GM19463 (cell line): Measurements from ENCODE around the gene SDCCAG8.

Experiments
- ATAC-seq: cut with Tn5 transposase; IDR thresholded peaks from one replicate; pipeline ENCODE4 v1.9.1; 2021; ENCODE audit warnings: mild to moderate bottlenecking, moderate library complexity; ENCODE audit not compliant: unreplicated experiment

Gene SDCCAG8

GRCh38 chr1:243477731-243478290, 222.0 kb downstream of the SDCCAG8 start:
- ATAC-seq, result no peak

- no peak for ATAC-seq
Measured at GRCh38 chr1:243481101-243481500, 225.3 kb downstream of the SDCCAG8 start.

- peak; percentile 30 for ATAC-seq
Measured at GRCh38 chr1:243482141-243483022, 226.5 kb downstream of the SDCCAG8 start.

GRCh38 chr1:243483071-243483771, 227.4 kb downstream of the SDCCAG8 start:
- peak; percentile 40 for ATAC-seq

- ATAC-seq, result no peak
Measured at GRCh38 chr1:243483952-243484351, 228.1 kb downstream of the SDCCAG8 start.

GRCh38 chr1:243487036-243487648, 231.3 kb downstream of the SDCCAG8 start:
- ATAC-seq, result no peak

- ATAC-seq, result no peak
Measured at GRCh38 chr1:243487649-243488227, 231.9 kb downstream of the SDCCAG8 start.

- ATAC-seq, result no peak
Measured at GRCh38 chr1:243488459-243489157, 232.8 kb downstream of the SDCCAG8 start.

GRCh38 chr1:243489158-243489527, 233.3 kb downstream of the SDCCAG8 start:
- no peak for ATAC-seq

- ATAC-seq, result no peak
Measured at GRCh38 chr1:243489681-243490546, 234.1 kb downstream of the SDCCAG8 start.

GRCh38 chr1:243490748-243491686, 235.2 kb downstream of the SDCCAG8 start:
- ATAC-seq, result no peak

GRCh38 chr1:243493156-243494129, 237.6 kb downstream of the SDCCAG8 start:
- no peak for ATAC-seq

GRCh38 chr1:243494741-243495431, 239.0 kb downstream of the SDCCAG8 start:
- no peak for ATAC-seq

GRCh38 chr1:243495442-243496186, 239.8 kb downstream of the SDCCAG8 start:
- ATAC-seq, result no peak

GRCh38 chr1:243496187-243496646, 240.4 kb downstream of the SDCCAG8 start:
- no peak for ATAC-seq

- ATAC-seq, result no peak
Measured at GRCh38 chr1:243496806-243497205, 241.0 kb downstream of the SDCCAG8 start.
